Measurements from ENCODE around the gene F12. TPM values are rescaled to one million over a fixed set of nuclear protein-coding genes. Genes with fewer than 3 reads are reported as not detected.

The F12 gene
- total and polyA plus RNA-seq, 2 donors (not counting 3 experiments of a cell fraction or from before 2014, with no cell fraction given) = 1.00 to 1.4 TPM

DNA sequence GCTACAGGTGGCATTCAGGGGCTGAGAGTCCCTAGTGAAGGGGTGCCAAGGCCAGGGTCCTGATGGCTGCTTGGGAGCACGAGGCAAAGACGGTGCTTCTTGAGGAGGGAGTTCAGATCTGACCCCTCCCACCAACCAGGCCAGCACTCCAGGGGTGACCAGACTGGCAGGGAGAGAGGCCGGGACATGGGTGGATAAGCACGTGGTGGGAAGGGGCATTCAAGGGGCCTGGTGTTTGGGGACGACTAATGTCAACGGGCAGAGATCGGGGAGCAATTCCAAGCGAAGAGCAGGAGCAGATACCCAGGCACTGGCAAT lies 47.1 kb downstream of the F12 start:
- no peaks in the 10 kb centered on the region for H3K27me3 ChIP-seq (ENCODE audit: control insufficient read depth in 2 of 2, insufficient read depth in 2 of 2, low read length in 2 of 2)
- BruUV-seq (replicated peaks) = no TSS peak
- H3K4me1 ChIP-seq (ENCODE audit: control insufficient read depth, extremely low read depth, insufficient read depth, low read length) = peaks cover 26% of the 10 kb centered on the region
- H3K79me2 ChIP-seq (ENCODE audit: control insufficient read depth, insufficient read depth, low read length) = no peaks in the 10 kb centered on the region
- no peak overlapping the region for H3K27ac ChIP-seq (ENCODE audit: insufficient read depth, low read depth, low read length)
- TF ChIP-seq MAX (IDR thresholded peaks at IDR 0.05; ENCODE audit: insufficient read depth, insufficient read length) (no peak), EZH2 (IDR thresholded peaks at IDR 0.05; ENCODE audit: borderline replicate concordance, low read depth, low read length, severe bottlenecking) (no peak)
- TF ChIP-seq, protein P1, sequence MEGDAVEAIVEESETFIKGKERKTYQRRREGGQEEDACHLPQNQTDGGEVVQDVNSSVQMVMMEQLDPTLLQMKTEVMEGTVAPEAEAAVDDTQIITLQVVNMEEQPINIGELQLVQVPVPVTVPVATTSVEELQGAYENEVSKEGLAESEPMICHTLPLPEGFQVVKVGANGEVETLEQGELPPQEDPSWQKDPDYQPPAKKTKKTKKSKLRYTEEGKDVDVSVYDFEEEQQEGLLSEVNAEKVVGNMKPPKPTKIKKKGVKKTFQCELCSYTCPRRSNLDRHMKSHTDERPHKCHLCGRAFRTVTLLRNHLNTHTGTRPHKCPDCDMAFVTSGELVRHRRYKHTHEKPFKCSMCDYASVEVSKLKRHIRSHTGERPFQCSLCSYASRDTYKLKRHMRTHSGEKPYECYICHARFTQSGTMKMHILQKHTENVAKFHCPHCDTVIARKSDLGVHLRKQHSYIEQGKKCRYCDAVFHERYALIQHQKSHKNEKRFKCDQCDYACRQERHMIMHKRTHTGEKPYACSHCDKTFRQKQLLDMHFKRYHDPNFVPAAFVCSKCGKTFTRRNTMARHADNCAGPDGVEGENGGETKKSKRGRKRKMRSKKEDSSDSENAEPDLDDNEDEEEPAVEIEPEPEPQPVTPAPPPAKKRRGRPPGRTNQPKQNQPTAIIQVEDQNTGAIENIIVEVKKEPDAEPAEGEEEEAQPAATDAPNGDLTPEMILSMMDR (IDR thresholded peaks at IDR 0.05; ENCODE audit: extremely low read depth in 1 of 2, insufficient read depth in 1 of 2, low read depth in 1 of 2, low read length in 2 of 2) = no peak
- dilution Hi-C loops (cut with MboI; ENCODE audit: extremely low pct_ligation_motif_present, low sequenced_read_pairs) (loop anchor here (5.0 kb wide), 1 partner anchor 40 kb away; no protein-coding TSS in a partner anchor), intact Hi-C loops (cut with micrococcal nuclease) (no loop called here)
- H3K9ac ChIP-seq (replicated peaks; ENCODE audit: extremely low read depth, insufficient read depth, low read length) = no peak overlapping the region
- no peak overlapping the region for H2AFZ ChIP-seq (ENCODE audit: low read depth, low read length)
- H3K36me3 ChIP-seq (ENCODE audit: control insufficient read depth in 2 of 2, extremely low read depth in 1 of 2, insufficient read depth in 2 of 2, low read length in 2 of 2) = no peaks in the 10 kb centered on the region
- no peak overlapping the region for H3K4me3 ChIP-seq (replicated peaks in 1 of 3; ENCODE audit: insufficient read depth in 1 of 3, low read depth in 1 of 3, low read length in 3 of 3)
- H3K9me1 ChIP-seq (replicated peaks; ENCODE audit: control insufficient read depth, extremely low read depth, insufficient read depth, low read length) = no peaks in the 10 kb centered on the region
- ChIA-PET CTCF (interaction anchor here (1.0 to 1.8 kb wide), 3 partner anchors 11 to 250 kb away, joined by 3 to 9 read pairs (median 3); partner anchors contain the start of gene LMAN2), POLR2A (no interaction called here)
- H3K9me3 ChIP-seq (replicated peaks; ENCODE audit: control insufficient read depth, insufficient read depth, low read length) = no peaks in the 10 kb centered on the region
- H3K4me2 ChIP-seq (ENCODE audit: insufficient read depth, low read length) = no peak overlapping the region
- DNase-seq (ENCODE audit: low read depth, low spot score) = no peak
- no peak for FAIRE-seq
- H4K20me1 ChIP-seq (replicated peaks; ENCODE audit: control insufficient read depth, extremely low read depth, insufficient read depth, low read length) = no peaks in the 10 kb centered on the region
